NB4 (cell line): ENCODE measurements around the gene KITLG.

Experiments
- MYC ChIP-seq: IDR thresholded peaks from 2 replicates; pipeline ENCODE4 v1.6.1; 2011; ENCODE audit warnings: low read depth, low read length
- TF ChIP-seq, protein P1 (sequence below): IDR thresholded peaks from one replicate; pipeline ENCODE4 v1.5.1; 2012; ENCODE audit warnings: low read depth, low read length
- TF ChIP-seq, protein P2 (sequence below): IDR thresholded peaks from 2 replicates; pipeline ENCODE4 v1.6.1; 2011; ENCODE audit warnings: low read depth, low read length

DNA sequence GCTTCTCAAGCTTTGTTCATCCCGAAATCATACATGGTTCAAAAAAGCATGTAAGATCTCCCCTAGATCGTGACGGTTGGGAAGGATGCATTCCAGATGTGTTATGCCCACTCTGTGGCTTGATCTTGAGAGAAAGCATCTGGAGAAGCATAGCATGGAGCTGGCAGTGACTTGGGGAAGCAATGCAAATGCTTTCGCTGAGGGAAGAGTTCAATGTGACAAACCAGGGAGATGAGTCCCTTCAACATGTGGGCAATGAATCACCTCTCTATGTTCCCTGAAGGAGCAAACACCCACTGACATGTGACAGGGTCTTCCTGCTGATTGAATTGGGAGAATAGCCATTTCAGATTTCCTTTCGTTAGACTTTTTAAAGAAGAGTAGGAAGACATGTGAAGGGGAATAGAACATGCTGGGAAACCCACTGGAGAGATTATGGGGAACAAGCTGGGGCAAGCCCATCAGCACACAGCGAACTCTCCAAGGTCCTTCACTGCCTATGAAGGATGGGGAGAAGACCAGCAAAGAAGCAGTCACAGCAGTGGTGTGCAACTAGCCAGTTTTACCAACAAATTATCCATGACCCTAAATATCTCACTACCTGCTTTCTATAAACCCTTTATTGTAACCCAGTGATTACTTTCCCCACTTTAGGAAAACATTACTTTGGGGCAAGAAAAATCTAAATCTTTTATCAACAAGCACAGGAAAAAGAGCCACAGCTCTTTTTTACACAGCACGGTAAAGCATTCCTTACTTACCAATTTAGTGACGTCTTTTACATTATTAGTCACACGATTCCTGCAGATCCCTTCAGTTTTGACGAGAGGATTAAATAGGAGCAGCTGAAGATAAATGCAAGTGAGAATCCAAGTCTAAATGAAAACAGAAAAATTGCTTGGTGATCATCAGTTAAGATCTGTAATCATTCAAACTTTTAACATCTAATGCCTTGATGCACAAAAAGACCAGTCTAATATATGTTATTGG is 35.0 kb downstream of the KITLG start:
- TF ChIP-seq, protein P1, sequence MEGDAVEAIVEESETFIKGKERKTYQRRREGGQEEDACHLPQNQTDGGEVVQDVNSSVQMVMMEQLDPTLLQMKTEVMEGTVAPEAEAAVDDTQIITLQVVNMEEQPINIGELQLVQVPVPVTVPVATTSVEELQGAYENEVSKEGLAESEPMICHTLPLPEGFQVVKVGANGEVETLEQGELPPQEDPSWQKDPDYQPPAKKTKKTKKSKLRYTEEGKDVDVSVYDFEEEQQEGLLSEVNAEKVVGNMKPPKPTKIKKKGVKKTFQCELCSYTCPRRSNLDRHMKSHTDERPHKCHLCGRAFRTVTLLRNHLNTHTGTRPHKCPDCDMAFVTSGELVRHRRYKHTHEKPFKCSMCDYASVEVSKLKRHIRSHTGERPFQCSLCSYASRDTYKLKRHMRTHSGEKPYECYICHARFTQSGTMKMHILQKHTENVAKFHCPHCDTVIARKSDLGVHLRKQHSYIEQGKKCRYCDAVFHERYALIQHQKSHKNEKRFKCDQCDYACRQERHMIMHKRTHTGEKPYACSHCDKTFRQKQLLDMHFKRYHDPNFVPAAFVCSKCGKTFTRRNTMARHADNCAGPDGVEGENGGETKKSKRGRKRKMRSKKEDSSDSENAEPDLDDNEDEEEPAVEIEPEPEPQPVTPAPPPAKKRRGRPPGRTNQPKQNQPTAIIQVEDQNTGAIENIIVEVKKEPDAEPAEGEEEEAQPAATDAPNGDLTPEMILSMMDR, result no peak
- no peak for TF ChIP-seq MYC
- TF ChIP-seq, protein P2, sequence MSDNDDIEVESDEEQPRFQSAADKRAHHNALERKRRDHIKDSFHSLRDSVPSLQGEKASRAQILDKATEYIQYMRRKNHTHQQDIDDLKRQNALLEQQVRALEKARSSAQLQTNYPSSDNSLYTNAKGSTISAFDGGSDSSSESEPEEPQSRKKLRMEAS, result no peak
